GM12875 (cell line): ENCODE measurements around the gene SMPD3.
"Not testable (repeated sequence)": the region's sequence is repeated elsewhere in the genome, so short reads cannot be mapped to it uniquely, and the experiment has no call there.

Experiments used
- H3K4me3 ChIP-seq: one replicate; pipeline ENCODE4 v1.5.1; 2011; ENCODE audit warnings: low read depth, low read length, control low read depth
- TF ChIP-seq, protein P1 (sequence below): IDR thresholded peaks from 2 replicates; pipeline ENCODE4 v1.5.1; 2011; ENCODE audit warnings: low read depth, mild to moderate bottlenecking, control low read depth, inconsistent platforms, low read length, moderate library complexity, borderline replicate concordance; ENCODE audit not compliant: insufficient read depth

The SMPD3 gene

DNA sequence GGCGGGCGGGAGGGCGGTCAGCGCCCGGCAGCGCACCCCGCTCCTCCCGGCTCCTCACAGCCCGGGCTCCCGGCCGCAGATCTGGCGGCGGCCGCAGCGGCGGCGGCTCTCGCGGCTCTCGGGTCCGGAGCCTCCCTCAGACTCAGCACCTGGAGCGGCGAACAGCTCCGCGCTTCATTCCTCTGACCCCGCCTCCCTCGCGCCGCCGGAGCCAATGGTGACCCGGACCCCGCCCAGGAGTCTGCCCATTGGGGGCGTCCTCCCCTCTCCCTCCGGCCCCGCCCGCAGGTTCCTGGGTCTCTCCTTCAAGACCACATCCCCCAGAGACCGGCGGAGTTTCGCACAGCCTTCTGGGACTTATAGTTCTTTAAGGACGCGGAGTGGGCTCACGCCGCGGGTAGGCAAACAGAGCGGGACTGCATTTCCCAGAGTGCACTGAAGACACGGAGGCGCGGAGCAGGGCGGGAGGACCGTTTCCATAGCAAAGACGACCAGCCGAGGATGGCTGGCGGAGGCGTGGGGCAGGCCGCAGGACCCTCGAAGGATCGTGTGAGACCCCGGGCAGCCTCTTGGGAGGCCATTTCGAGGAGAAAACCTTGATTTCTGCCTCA lies at the start of gene SMPD3:
Gene SMPD3 (minus strand): TSS at position 149 of the 611 bp plus-strand sequence. CDS start 76,327 bp downstream, outside the sequence.
- TF ChIP-seq, protein P1, sequence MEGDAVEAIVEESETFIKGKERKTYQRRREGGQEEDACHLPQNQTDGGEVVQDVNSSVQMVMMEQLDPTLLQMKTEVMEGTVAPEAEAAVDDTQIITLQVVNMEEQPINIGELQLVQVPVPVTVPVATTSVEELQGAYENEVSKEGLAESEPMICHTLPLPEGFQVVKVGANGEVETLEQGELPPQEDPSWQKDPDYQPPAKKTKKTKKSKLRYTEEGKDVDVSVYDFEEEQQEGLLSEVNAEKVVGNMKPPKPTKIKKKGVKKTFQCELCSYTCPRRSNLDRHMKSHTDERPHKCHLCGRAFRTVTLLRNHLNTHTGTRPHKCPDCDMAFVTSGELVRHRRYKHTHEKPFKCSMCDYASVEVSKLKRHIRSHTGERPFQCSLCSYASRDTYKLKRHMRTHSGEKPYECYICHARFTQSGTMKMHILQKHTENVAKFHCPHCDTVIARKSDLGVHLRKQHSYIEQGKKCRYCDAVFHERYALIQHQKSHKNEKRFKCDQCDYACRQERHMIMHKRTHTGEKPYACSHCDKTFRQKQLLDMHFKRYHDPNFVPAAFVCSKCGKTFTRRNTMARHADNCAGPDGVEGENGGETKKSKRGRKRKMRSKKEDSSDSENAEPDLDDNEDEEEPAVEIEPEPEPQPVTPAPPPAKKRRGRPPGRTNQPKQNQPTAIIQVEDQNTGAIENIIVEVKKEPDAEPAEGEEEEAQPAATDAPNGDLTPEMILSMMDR: no peak
- peak within 1 kb of the TSS; percentile 21 for H3K4me3 ChIP-seq

DNA sequence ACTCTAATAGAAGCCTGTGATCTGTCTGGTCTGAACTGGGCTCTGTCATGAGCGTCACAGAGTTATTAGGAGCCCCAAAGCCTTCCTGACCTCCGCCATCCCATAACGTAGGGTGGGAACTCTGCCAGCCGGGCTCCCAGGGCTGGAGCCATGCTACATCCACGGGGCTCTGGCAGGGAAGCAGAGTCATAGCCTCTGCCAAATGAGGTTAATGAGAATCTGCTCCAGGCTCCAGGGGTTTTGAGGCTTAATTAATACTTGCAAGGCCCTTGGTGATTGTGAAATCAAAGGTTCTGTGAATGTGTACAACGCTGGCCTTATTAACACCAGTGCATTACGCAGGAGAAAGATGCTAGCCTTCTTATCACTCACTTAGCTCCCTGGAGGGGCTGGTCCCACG lies 48.4 kb upstream of the SMPD3 start:
- TF ChIP-seq, protein P1: no peak
- no peak overlapping the region for H3K4me3 ChIP-seq

DNA sequence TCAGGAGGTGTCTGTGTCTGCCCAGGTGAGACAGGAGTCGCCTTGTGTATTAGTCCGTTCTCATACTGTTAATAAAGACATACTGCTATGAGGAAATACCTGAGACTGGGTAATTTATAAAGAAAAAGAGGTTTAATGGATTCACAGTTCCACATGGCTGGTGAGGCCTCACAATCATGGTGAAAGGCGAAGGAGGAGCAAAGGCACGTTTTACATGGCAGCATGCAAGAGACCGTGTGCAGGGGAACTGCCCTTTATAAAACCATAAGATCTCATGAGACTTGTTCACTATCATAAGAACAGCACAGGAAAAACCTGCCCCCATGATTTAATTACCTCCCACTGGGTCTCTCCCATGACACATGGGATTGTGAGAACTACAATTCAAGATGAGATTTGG lies 46.0 kb upstream of the SMPD3 start:
- not testable (repeated sequence) for H3K4me3 ChIP-seq

DNA sequence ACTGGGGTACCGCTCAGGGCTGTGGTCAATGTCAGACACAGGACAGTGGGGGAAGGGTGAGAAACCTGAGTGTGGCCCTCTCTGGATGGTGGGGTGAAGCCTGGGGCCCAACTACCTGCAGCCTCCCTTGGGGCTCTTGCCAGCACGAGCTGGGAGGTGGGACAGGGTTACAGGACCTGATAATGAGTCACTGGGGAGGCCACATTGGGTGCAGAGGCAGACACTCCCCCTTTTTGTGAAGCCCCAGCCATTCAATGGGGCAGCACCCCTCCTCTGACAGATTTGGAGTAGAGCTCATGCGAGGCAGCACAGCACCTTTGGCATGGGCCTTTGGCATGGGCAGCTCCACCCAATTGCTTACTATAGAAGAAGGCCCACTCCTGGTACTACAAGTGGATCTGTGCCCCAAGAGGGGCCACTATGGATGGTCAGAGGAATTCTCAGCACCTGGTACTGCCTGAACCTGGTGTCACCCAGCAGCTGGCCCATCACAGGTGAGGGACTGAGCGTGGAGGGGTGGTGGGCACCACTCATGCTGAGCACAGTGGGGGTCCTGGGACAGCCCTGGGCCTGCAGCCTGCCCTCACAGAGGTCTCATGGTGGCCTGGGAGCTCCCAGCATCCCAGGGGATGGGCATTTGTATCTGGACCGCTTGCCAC lies 45.2 kb upstream of the SMPD3 start:
- H3K4me3 ChIP-seq: no peak overlapping the region
- TF ChIP-seq, protein P1: no peak

DNA sequence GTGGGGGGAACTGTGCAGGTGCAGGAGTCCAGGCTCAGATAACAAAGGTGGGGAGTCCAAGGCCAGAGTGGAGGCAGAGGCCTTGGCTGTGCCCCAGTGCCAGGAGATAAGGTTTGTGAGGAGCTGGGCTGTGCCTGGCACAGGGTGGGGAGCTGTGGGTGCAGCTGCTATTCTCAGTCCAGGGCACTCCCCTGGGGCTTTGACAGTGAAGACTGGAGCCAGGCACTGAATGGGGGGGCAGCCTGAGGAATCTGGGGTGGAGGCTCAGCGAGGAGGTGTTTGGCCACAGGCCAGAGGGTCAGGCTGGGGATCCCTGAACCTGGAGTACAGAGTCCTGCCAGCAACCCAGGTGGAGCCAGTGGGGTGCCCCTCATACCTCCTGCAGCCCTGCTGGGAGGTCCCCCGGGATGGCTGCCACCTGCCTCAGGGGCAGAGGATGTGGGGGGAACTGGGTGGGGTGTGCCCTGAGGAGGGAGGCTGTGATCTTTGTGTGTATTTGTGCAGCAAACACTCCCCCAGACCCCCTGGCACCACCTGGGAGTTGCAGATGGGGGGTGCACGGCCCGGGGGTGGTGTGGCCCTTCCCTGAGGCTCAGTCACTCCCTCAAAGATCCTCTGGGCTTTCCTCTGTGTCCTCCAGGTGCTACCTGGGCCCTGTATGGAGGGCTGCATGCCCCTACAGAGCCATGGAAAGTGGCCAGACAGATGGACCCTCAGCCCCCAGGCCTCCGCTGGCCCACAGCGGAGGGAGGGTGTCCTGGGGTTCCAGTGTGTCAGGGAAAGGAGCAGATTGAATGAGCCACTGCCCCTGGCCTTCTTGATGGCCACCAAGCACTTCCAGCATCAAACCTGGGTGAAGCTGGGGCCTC lies 44.5 kb upstream of the SMPD3 start:
- H3K4me3 ChIP-seq: no peak overlapping the region
- TF ChIP-seq, protein P1: no peak

DNA sequence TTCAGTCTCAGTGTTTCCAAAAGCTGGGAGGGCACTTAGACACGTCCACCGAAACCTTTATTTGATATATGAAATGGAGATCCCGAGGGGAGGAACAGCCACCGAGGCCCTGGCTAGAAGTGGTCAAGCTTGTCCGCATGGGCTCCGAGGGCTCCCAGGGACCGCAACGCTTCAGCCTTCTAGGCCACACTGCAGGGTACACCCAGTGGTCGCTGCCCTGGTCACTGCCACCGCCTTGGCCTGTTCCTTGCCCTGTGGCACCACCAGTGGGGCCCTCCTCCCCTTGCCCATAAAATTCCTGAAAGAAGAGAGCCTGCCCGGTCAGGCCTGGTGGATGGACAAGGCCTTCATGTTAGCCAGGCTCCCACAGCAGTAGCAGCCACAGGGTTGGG lies 43.8 kb upstream of the SMPD3 start:
- H3K4me3 ChIP-seq: no peak overlapping the region
- TF ChIP-seq, protein P1: no peak

DNA sequence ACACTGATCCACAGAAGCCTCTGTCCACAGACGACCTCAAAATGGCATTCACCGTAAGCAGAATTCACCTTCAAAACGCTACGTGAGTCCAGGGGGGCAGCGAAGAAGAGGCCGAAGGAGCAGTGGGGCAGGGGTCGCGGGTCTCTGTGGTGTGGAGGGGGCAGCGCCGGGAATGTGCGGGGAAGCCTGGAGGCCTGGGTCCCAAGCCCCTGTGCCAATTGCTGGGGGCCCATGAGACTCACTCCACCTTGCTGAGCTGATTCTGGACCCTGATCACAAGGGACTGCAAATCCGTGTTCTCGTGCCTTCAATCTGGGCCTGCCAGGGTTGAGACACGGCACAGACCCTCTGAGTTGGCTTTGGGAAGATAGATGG lies 43.3 kb upstream of the SMPD3 start:
- TF ChIP-seq, protein P1: no peak
- no peak overlapping the region for H3K4me3 ChIP-seq
